ENCODE measurements around the gene CHCHD10.

DNA sequence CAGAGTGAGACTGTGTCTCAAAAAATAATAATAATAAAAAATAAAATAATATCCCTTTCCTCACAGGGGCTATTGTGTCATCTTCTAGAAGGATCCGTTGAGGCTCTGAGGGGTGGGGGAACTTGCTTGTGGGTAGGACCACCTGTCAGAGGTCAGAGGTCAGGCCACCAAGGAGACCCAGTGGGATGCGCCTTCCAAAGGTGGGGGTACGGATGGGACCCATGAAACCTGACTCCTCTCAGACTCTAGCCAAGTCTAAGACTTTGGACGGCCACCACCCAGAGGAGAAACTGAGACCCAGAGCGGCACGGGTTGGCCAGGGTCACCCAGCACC is 4.5 kb upstream of the CHCHD10 start:
- no peak for TF ChIP-seq CBFB (CRISPR knock-in tag; IDR thresholded peaks at IDR 0.05; ENCODE audit: low read depth)
- TF ChIP-seq ETV6 (CRISPR knock-in tag; IDR thresholded peaks at IDR 0.05): no peak
- TF ChIP-seq, protein P1, sequence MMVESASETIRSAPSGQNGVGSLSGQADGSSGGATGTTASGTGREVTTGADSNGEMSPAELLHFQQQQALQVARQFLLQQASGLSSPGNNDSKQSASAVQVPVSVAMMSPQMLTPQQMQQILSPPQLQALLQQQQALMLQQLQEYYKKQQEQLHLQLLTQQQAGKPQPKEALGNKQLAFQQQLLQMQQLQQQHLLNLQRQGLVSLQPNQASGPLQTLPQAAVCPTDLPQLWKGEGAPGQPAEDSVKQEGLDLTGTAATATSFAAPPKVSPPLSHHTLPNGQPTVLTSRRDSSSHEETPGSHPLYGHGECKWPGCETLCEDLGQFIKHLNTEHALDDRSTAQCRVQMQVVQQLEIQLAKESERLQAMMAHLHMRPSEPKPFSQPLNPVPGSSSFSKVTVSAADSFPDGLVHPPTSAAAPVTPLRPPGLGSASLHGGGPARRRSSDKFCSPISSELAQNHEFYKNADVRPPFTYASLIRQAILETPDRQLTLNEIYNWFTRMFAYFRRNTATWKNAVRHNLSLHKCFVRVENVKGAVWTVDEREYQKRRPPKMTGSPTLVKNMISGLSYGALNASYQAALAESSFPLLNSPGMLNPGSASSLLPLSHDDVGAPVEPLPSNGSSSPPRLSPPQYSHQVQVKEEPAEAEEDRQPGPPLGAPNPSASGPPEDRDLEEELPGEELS (CRISPR knock-in tag; IDR thresholded peaks at IDR 0.05): no peak
- no peak for TF ChIP-seq SMAD3 (CRISPR knock-in tag; IDR thresholded peaks at IDR 0.05; ENCODE audit: borderline replicate concordance)
- TF ChIP-seq, protein P2, sequence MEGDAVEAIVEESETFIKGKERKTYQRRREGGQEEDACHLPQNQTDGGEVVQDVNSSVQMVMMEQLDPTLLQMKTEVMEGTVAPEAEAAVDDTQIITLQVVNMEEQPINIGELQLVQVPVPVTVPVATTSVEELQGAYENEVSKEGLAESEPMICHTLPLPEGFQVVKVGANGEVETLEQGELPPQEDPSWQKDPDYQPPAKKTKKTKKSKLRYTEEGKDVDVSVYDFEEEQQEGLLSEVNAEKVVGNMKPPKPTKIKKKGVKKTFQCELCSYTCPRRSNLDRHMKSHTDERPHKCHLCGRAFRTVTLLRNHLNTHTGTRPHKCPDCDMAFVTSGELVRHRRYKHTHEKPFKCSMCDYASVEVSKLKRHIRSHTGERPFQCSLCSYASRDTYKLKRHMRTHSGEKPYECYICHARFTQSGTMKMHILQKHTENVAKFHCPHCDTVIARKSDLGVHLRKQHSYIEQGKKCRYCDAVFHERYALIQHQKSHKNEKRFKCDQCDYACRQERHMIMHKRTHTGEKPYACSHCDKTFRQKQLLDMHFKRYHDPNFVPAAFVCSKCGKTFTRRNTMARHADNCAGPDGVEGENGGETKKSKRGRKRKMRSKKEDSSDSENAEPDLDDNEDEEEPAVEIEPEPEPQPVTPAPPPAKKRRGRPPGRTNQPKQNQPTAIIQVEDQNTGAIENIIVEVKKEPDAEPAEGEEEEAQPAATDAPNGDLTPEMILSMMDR (IDR thresholded peaks at IDR 0.05): no peak
- TF ChIP-seq NFE2L1 (CRISPR knock-in tag; IDR thresholded peaks at IDR 0.05): no peak
- TF ChIP-seq, protein P3, sequence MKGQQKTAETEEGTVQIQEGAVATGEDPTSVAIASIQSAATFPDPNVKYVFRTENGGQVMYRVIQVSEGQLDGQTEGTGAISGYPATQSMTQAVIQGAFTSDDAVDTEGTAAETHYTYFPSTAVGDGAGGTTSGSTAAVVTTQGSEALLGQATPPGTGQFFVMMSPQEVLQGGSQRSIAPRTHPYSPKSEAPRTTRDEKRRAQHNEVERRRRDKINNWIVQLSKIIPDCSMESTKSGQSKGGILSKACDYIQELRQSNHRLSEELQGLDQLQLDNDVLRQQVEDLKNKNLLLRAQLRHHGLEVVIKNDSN (CRISPR knock-in tag; IDR thresholded peaks at IDR 0.05): no peak
